Stimulated activated CD8-positive, alpha-beta memory T cell treated with anti-CD3 and anti-CD28 coated beads, Interleukin-7, amount 100 ng/mL, for 48 hours (primary cell): Measurements from ENCODE around the gene ZSWIM8.
A peak's percentile ranks its signal among the peaks of the same experiment; 100 is the strongest.
"Not testable (repeated sequence)": the region's sequence is repeated elsewhere in the genome, so short reads cannot be mapped to it uniquely, and the experiment has no call there.

ENCODE experiments used
- DNase-seq, 2 donors: peaks; one replicate each; pipeline ENCODE4 v3.0.0-alpha.2; 2020; ENCODE audit warnings: low read depth in 1 of 2; ENCODE audit errors: extremely low read depth in 1 of 2

ZSWIM8 gene

DNA sequence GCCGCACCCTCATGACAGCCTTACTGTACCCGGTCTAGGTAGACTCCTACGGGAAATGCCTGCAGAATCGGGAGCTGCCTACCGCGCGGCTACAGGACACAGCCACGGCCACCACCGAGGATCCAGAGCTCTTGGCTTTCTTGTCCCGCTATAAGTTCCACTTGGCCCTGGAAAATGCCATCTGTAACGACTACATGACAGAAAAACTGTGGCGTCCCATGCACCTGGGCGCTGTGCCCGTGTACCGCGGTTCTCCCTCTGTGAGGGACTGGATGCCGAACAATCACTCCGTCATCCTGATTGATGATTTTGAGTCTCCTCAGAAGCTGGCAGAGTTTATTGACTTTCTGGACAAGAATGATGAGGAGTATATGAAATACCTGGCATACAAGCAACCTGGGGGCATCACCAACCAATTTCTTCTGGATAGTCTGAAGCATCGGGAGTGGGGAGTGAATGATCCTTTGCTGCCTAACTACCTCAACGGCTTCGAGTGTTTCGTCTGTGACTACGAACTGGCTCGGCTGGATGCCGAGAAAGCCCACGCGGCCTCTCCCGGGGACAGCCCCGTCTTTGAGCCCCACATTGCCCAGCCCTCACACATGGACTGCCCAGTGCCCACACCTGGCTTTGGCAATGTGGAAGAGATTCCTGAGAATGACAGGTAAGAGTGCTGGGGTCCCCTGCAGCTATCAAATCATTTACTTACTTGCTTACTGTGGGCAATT, 12.1 kb upstream of the ZSWIM8 start:
- DNase-seq, result no peak

DNA sequence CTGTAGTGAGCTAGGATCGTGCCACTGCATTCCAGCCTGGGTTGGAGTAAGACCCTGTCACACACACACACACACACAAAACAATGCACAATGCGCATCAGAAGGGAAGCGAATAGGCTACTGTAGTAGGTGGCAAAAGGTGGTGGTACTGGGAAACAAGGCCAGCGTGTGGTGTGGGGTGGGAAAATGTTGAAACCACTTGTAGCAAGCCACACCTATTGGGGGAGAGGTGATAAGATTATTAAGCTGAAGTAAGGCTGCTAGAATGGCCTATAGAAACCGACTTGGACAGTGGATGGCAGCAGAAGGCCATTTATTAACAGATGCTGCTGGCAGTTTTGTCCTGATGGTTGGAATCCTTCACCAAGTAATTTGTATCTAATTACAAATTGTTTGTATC, 10.8 kb upstream of the ZSWIM8 start:
- DNase-seq, result no peak

GRCh38 chr10:73779018-73779417, 6.4 kb upstream of the ZSWIM8 start:
- DNase-seq, result no peak

GRCh38 chr10:73779539-73780197, 5.7 kb upstream of the ZSWIM8 start:
- no peak for DNase-seq

- no peak for DNase-seq
These were observed 5.1 kb upstream of the ZSWIM8 start for GRCh38 chr10:73780301-73780700.

- DNase-seq, result no peak
These were observed 4.4 kb upstream of the ZSWIM8 start for GRCh38 chr10:73780966-73781365.

- DNase-seq, result no peak
These were observed 3.9 kb upstream of the ZSWIM8 start for GRCh38 chr10:73781548-73781878.

DNA sequence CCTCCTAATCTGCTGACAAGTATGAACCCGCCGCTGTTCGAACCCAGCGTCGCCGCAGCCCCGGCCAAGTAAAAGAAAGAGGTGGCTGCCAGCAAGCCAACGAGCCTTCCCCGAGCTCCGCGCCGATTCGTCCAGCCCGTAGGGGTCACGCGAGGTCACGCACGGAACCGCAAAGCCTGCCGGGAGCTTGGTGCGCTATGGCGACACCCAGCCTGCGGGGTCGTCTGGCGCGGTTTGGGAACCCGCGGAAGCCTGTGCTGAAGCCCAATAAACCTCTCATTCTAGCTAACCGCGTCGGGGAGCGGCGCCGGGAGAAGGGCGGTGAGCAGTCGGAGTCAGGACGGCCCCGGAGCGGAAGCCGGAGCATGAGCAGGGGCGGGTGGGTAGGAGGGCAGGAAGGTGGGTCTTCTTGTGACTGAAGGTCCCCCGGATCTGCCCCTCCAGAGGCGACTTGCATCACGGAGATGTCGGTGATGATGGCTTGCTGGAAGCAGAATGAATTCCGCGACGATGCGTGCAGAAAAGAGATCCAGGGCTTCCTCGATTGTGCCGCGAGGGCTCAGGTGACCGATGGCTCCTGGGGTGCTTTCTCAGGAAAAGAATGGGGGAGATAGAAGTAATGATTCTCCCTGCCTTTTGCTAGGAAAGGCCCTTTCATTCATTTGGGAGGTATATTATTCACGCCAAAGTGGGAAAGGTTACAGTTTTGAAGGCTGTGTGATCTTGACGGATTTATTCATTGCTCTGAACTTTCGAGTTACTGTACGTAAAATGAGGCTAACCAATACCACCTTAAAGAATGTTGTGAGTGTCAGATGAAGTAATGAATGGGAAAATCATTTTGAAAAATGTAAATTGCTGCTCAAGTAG, 3.3 kb upstream of the ZSWIM8 start, which contains the start of gene CHCHD1:
Gene CHCHD1 (plus strand): TSS at position 170 of the 870 bp plus-strand sequence. CDS start 28 bp downstream, at position 198.
- DNase-seq, result peak; percentile 83 to 86

GRCh38 chr10:73782749-73783085, 2.7 kb upstream of the ZSWIM8 start:
- DNase-seq, result no peak

DNA sequence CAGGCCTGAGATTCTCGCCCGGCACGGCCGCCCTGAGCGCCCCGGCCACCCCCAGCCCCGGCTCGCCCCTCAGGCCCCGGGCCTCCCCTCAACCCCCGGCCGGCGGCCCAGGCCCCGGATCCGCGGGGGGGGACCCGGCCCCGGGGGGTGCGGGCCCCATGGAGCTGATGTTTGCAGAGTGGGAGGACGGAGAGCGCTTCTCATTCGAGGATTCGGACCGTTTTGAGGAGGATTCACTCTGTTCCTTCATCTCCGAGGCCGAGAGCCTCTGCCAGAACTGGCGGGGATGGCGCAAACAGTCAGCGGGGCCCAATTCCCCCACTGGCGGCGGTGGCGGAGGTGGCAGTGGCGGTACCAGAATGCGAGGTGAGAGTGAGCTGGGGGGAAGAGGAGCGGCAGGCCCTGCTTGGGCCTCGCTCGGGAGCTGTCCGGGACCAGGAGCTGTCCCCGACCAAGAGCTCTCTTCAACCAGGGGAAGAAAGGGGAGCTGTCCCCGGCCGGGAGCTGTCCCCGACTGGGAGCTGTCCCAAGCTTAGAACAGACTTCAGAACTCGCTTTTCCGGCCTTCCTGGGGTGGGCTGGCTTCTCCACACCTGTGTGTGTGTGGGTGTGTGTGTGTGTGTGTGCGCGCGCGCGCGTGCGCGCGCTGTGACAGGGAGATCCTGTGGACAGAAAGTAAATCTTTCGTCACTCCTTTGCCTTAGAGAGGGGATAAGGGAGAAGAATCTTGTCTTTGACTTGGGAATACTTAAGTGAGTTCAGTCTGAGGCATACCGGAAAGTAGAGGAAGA, 510 bp downstream of the ZSWIM8 start:
- DNase-seq, result peak in 1 of 2 donors; percentile 24

DNA sequence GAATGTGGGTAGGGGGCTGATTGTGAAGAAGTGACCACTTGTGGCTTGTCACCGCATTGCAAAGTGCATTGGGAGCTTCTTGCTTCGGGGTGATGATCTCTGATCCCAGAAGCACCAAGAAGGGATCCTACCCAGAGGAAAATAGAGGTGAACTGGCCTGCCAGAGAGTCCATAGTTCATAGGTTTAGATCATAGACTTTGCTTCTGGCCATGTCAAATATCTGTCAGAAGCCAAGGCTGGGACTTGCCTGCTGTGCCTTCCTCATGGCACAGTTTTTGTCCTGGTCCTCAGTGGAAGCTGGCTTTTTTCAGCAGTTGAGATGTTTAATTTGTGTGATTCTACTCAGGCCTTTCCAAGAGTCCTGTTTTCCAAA, 1.1 kb downstream of the ZSWIM8 start:
- DNase-seq, result no peak

DNA sequence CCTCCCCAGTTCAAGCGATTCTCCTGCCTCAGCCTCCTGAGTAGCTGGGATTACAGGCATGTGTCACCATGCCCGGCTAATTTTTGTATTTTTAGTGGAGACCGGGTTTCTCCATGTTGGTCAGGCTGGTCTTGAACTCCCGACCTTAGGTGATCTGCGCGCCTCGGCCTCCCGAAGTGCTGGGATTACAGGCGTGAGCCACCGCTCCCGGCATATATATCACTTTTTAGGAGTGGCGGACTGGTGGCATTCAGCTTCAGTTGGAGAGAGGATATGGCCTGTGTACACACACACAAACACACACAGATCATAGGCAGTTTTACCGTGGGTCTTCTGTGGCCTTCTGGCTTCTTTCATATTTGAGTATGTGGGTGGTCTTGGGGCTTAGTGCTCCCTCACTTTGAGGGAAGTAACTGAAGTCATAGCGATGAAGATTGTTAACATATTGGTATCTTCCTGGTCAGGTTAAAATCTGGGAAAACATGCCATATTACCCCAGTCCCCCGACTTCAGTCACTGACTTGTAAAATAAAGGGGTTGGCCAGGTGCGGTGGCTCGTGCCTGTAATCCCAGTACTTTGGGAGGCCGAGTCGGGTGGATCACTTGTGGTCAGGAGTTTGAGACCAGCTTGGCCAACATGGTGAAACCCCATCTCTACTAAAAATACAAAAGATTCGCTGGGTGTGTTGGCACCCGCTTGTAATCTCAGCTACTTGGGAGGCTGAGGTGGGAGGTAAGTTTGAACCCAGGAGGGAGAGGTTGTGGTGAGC, 1.8 kb downstream of the ZSWIM8 start:
- not testable (repeated sequence) for DNase-seq

DNA sequence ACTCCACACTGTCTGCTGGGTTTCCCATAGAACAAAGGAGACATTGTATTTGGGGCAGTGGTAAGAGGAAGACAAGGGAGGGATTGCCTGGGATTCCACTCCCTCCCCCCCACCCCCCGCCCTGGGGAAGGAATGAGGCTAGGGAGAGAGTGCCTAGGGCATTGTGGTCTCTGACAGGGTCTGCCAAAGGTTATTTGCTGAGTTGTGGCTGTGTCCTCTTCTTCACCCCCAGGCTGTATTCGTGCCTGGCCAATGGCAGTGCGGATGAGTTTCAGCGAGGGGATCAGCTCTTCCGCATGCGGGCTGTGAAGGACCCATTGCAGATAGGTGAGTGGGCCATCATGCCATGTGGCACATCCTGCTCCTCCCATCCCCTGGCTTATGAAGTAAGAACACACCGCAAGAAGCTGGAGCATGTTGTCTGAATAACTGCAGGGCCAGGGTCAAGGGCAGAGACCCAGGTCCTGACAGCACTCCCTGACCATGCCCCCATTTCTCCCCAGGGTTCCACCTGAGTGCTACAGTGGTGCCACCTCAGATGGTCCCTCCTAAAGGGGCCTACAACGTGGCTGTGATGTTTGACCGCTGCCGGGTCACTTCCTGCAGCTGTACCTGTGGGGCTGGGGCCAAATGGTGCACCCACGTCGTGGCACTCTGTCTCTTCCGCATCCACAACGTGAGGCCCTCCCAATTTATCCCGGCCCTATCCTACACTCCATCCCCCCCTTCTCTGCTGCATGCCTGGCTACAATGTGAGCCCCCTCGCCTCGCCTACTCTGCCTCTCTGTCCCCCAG, 3.7 kb downstream of the ZSWIM8 start:
- no peak for DNase-seq

- DNase-seq, result no peak
These were observed 4.3 kb downstream of the ZSWIM8 start for GRCh38 chr10:73789659-73790055.

GRCh38 chr10:73790886-73791625, 5.7 kb downstream of the ZSWIM8 start:
- no peak for DNase-seq

DNA sequence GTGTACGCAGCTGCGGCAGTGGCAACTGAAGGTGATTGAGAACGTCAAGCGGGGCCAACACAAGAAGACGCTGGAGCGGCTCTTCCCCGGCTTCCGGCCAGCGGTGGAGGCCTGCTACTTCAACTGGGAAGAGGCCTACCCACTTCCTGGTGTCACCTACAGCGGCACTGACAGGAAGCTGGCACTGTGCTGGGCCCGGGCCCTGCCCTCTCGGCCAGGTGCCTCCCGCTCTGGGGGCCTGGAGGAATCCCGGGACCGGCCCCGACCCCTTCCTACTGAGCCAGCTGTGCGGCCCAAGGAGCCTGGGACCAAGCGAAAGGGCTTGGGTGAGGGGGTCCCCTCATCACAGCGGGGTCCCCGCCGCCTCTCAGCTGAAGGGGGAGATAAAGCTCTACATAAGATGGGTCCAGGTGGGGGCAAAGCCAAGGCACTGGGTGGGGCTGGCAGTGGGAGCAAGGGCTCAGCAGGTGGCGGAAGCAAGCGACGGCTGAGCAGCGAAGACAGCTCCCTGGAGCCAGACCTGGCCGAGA, 6.5 kb downstream of the ZSWIM8 start:
- DNase-seq, result no peak

DNA sequence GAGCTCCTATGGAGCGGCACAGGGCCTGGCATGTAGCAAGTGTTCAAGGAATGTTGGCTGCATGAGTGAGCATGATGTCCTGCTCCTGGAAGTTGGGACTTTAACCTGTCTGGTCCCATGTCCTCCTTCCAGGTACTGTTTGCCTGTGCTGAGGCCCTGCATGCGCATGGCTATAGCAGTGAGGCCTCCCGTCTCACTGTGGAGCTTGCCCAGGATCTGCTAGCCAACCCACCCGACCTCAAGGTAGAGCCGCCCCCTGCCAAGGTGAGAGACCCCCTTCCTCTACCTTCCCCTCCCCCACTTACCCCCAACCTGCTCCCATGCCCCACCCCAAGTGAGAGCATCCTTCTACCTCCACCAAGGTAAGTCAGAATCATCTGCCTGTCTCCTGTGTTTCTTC, 8.1 kb downstream of the ZSWIM8 start:
- DNase-seq, result no peak

- DNase-seq, result not testable (repeated sequence)
These were observed 10.1 kb downstream of the ZSWIM8 start for GRCh38 chr10:73795491-73795890.

DNA sequence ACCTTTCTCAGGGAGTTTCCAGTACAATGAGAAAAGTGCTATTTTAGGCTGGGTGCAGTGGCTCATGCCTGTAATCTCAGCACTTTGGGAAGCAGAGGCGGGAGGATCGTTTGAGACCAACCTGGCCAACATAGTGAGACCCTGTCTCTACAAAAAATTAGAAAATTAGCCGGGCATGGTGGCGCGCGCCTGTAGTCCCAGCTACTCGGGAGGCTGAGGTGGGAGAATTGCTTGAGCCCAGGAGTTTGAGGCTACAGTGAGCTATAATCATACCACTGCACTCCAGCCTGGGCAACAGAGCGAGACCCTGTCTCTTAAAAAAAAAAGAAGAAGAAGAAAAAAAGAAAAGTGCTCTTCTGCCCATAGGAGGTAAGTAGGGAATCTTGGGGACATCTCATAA, 10.6 kb downstream of the ZSWIM8 start:
- not testable (repeated sequence) for DNase-seq
